Measurements from ENCODE around the gene JSRP1.

The JSRP1 gene

DNA sequence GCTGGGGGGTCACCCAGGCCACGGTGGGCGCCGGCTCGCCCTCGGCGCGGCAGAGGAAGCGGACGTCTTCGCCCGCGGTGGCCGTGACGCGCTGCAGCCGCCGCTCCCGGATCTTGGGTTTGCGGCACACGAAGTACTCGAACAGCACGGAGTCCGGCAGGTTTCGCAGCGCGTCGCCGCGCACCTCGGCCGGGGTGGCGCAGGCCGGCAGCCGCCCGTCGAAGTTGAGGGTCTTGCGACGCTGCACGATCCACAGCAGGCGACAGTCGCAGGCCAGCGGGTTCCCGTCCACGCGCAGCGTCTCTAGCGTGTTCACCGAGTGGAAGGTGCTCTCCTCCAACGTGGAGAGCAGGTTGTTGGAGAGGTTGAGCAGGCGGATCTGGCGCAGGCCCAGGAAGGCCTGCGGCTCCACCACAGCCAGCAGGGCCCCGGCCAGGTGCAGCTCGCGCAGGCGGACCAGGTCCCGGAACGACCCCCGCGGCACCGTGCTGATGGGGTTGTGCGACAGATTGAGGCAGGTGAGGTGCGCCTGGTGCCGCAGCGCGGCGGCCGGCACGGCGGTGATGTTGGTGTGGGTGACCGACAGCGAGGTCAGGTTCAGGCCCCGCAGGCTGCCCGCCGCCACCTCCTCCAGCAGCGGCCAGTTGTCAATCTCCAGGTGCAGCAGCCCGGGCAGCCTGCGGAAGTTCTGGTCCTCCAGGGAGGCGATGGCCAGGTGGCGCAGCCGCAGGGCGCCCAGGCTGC lies 34.4 kb upstream of the JSRP1 start:
- peaks cover 2 to 42% (median 29%) of the 10 kb centered on the region in 5 donors for H3K4me1 ChIP-seq (ENCODE audit: control insufficient read depth in 5 of 5, insufficient read depth in 5 of 5, low read length in 5 of 5)

DNA sequence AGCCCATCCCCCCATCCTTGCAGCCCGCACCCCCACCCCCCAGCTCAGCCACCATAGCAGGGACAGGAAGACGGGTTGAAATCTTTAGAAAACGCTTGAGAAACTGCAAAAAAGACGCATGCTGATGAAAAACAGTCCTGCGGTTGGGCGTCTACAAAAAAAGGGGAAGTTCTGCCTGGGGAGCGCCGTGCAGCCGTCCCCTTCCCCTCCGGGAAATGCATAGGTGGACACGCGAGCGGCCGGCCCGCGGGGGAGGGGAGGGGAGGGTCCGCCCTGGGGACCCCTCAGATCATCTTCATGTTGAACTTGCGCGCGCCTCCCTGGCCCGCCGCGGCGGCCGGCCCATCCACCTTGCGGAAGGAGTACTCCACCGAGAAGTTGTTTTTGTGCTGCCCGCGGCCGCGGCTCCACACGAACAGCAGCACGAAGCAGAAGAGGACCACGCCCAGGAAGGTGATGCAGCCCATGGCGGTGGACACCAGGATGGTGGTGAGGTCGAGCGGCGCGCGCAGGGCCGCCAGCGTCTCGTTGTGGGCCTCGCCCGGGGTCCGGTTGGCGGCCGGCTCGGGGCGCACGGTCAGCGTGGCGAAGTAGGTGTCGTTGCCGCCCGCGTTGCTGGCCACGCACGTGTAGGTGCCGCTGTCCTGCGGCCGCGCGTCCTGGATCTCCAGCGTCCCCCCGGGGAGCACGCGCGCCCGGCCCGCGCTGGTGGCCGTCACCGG lies 33.7 kb upstream of the JSRP1 start:
- peak overlapping the region in 4 of 5 donors; percentile 22 to 65 (median 54) for H3K4me3 ChIP-seq (ENCODE audit: low read depth in 1 of 5, low read length in 5 of 5)
- no peak overlapping the region for H3K27ac ChIP-seq (ENCODE audit: low read depth, low read length)
- H3K9me3 ChIP-seq (ENCODE audit: control insufficient read depth in 5 of 5, low read length in 5 of 5): no peaks in the 10 kb centered on the region
- no peak overlapping the region for H3K9ac ChIP-seq (ENCODE audit: low read length in 5 of 5)
- H3K36me3 ChIP-seq (ENCODE audit: control insufficient read depth in 5 of 5, insufficient read depth in 5 of 5, low read length in 5 of 5): no peaks in the 10 kb centered on the region
- H3K4me1 ChIP-seq (ENCODE audit: control insufficient read depth in 5 of 5, insufficient read depth in 5 of 5, low read length in 5 of 5): peaks cover 2 to 40% (median 27%) of the 10 kb centered on the region in 5 donors
- peaks cover 28 to 48% (median 38%) of the 10 kb centered on the region in 5 donors for H3K27me3 ChIP-seq (ENCODE audit: control insufficient read depth in 5 of 5, insufficient read depth in 4 of 5, low read length in 5 of 5)

More for the DNA sequence above, 34.4 kb upstream of the JSRP1 start:
- no peak overlapping the region for H3K27ac ChIP-seq (ENCODE audit: low read depth, low read length)
- H3K9me3 ChIP-seq (ENCODE audit: control insufficient read depth in 5 of 5, low read length in 5 of 5): no peaks in the 10 kb centered on the region
- H3K27me3 ChIP-seq (ENCODE audit: control insufficient read depth in 5 of 5, insufficient read depth in 4 of 5, low read length in 5 of 5): peaks cover 28 to 47% (median 39%) of the 10 kb centered on the region in 5 donors
- no peaks in the 10 kb centered on the region for H3K36me3 ChIP-seq (ENCODE audit: control insufficient read depth in 5 of 5, insufficient read depth in 5 of 5, low read length in 5 of 5)
- H3K9ac ChIP-seq (ENCODE audit: low read length in 5 of 5): peak overlapping the region in 1 of 5 donors; percentile 8
- peak overlapping the region in 4 of 5 donors; percentile 22 to 65 (median 54) for H3K4me3 ChIP-seq (ENCODE audit: low read depth in 1 of 5, low read length in 5 of 5)

DNA sequence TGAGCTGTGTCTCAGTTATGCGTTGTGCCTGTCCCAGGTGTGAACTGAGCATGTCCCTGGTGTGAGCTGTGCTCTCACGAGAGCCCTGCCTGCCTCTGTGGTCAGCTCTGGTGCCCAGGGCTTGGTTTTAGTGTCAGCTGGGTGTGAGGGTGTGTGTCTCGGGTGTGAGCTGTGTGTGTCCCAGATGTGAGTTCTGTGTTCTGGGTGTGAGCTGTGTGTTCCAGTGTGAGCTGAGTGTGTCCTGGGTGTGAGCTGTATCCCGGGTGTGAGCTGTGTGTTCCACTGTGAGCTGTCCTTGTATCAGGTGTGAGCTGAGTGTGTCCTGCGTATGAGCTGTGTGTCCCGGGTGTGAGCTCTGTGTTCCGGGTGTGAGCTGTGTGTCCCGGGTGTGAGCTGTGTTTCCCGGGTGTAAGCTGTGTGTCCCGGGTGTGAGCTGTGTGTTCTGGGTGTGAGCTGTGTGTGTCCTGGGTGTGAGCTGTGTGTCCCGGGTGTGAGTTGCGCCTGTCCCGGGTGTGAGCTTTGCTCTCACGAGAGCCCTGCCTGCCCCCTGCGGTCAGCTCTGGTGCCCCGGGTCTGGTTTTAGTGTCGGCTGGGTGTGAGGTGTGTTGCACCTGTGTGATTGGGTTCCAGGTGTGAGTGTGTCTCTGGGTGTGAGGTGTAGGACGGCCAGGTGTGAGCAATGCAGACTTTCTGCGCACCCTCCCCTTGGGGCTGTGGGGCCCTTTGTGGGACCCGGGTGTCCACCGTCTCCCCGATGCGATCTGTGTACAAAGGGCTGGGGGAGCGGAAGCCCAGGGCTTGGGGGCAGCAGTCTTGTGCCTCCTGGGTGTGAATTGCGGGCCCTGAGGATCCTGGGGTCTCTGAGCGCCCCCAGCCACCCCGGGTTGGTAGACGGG lies 32.8 kb upstream of the JSRP1 start:
- Histone ChIP-seq H3K4me3 (ENCODE audit: low read depth in 1 of 5, low read length in 5 of 5) (peak overlapping the region in 2 of 5 donors; percentile 17 to 22), H3K9me3 (ENCODE audit: control insufficient read depth in 5 of 5, low read length in 5 of 5) (no peaks in the 10 kb centered on the region), H3K4me1 (ENCODE audit: control insufficient read depth in 5 of 5, insufficient read depth in 5 of 5, low read length in 5 of 5) (peaks cover 2 to 35% (median 20%) of the 10 kb centered on the region in 5 donors), H3K27ac (ENCODE audit: low read depth, low read length) (no peak overlapping the region), H3K27me3 (ENCODE audit: control insufficient read depth in 5 of 5, insufficient read depth in 4 of 5, low read length in 5 of 5) (peaks cover 26 to 44% (median 38%) of the 10 kb centered on the region in 5 donors), H3K9ac (ENCODE audit: low read length in 5 of 5) (peak overlapping the region in 1 of 5 donors; percentile 37), H3K36me3 (ENCODE audit: control insufficient read depth in 5 of 5, insufficient read depth in 5 of 5, low read length in 5 of 5) (no peaks in the 10 kb centered on the region)

DNA sequence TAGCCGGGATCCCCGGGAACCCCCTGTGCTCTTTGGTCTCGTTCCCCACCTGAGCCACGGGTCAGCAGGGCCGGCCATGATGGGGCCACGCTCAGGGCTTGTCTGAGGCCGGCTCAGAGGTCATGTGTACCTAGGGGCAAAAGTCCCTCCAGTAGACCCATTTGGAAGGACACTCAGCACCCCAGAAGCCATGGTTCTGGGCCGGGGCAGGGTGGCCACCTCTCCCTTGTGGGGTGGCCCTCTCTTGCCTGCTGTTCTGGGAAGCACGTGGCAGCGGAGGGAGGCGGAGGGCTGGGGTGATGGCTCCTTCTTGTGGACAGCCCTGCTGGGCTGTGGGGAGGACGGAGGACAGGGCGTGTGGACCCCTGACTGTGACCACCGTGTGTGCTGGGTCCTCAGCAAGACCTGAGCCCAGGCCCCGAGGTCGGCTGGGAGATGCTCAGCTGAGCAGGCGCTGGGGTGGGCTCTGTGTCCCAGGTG lies 32.2 kb upstream of the JSRP1 start:
- no peak overlapping the region for H3K4me3 ChIP-seq (ENCODE audit: low read depth in 1 of 5, low read length in 5 of 5)
- H3K27ac ChIP-seq (ENCODE audit: low read depth, low read length): no peak overlapping the region
- H3K9me3 ChIP-seq (ENCODE audit: control insufficient read depth in 5 of 5, low read length in 5 of 5): no peaks in the 10 kb centered on the region
- peaks cover 2 to 35% (median 20%) of the 10 kb centered on the region in 5 donors for H3K4me1 ChIP-seq (ENCODE audit: control insufficient read depth in 5 of 5, insufficient read depth in 5 of 5, low read length in 5 of 5)
- no peak overlapping the region for H3K9ac ChIP-seq (ENCODE audit: low read length in 5 of 5)
- peaks cover 23 to 38% (median 33%) of the 10 kb centered on the region in 5 donors for H3K27me3 ChIP-seq (ENCODE audit: control insufficient read depth in 5 of 5, insufficient read depth in 4 of 5, low read length in 5 of 5)
- no peaks in the 10 kb centered on the region for H3K36me3 ChIP-seq (ENCODE audit: control insufficient read depth in 5 of 5, insufficient read depth in 5 of 5, low read length in 5 of 5)

DNA sequence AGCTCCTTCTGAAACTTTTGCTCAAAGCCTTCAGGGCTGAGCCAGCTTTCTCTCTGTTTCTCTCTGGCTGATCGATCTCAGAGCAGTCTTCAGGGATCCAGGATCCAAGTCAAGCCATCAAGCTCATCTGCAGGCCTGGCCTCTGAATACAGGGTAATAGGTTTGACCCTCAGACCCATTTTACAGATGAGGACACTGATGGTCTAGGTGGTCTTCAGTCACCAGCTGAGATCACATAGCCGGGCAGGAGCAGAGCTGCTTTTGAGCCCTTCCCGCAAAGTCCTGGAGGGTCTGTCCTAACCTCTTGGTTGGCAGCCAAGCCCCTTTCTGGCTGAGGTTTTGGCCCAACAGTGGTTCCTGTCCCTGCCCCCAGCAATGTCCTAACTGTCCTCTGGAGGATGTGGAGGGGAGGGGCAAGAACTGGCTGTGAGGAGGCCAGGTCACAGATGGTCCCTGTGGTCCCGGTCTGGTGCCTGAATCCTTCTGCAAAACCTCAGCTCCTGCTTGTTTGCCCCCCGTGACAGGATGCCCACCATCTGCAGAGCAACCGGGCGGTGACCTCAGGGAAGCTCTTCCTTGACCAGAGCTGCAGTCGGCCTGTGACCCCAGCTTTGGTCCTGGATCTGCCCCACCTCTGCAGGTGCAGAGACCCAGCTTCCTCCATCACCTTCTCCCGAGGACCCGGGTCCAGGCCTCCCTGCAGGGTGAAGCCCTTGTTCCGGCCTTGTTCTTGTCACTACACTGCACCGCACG lies 31.5 kb upstream of the JSRP1 start:
- no peaks in the 10 kb centered on the region for H3K9me3 ChIP-seq (ENCODE audit: control insufficient read depth in 5 of 5, low read length in 5 of 5)
- no peak overlapping the region for H3K9ac ChIP-seq (ENCODE audit: low read length in 5 of 5)
- no peak overlapping the region for H3K4me3 ChIP-seq (ENCODE audit: low read depth in 1 of 5, low read length in 5 of 5)
- no peaks in the 10 kb centered on the region for H3K36me3 ChIP-seq (ENCODE audit: control insufficient read depth in 5 of 5, insufficient read depth in 5 of 5, low read length in 5 of 5)
- no peak overlapping the region for H3K27ac ChIP-seq (ENCODE audit: low read depth, low read length)
- H3K27me3 ChIP-seq (ENCODE audit: control insufficient read depth in 5 of 5, insufficient read depth in 4 of 5, low read length in 5 of 5): peaks cover 23 to 36% (median 33%) of the 10 kb centered on the region in 5 donors
- H3K4me1 ChIP-seq (ENCODE audit: control insufficient read depth in 5 of 5, insufficient read depth in 5 of 5, low read length in 5 of 5): peaks cover 2 to 35% (median 20%) of the 10 kb centered on the region in 5 donors

DNA sequence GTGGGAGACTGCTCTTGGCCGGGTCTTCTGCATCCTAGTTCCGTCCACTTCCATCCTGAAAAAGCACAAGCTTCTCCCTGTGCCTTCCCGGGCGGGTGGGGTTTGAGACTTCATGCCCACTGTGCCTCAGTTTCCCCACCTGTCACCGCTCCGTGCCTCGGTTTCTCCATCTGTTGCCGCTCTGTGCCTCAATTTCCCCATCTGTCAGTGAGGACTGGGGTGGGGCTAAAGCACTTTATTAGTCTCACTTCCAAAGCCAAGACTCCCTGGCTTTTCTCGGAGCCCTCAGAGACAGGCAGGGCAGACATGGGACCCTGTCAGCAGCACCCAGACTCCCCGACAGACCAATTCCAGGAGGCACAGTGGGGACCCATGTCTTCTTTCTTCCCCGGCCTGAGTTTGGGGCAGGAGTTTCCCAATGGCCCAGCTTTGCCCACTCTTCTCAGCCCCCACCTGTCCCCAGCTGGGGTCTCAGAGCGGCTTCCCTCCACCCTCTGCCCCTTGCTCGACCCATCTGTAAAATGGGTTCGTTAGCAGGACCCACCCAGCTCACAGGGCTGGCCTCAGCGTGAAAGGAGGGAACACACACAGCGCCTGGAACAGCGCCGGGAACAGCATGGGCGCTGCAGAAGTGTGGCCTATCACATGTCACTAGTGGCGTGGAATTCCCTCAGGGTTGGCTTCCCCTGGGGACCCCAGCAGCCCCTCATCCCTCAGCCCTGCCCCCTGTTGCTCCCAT lies 30.4 kb upstream of the JSRP1 start:
- no peak overlapping the region for H3K4me3 ChIP-seq (ENCODE audit: low read depth in 1 of 5, low read length in 5 of 5)
- peaks cover 23 to 32% (median 28%) of the 10 kb centered on the region in 5 donors for H3K27me3 ChIP-seq (ENCODE audit: control insufficient read depth in 5 of 5, insufficient read depth in 4 of 5, low read length in 5 of 5)
- H3K36me3 ChIP-seq (ENCODE audit: control insufficient read depth in 5 of 5, insufficient read depth in 5 of 5, low read length in 5 of 5): no peaks in the 10 kb centered on the region
- H3K27ac ChIP-seq (ENCODE audit: low read depth, low read length): no peak overlapping the region
- H3K4me1 ChIP-seq (ENCODE audit: control insufficient read depth in 5 of 5, insufficient read depth in 5 of 5, low read length in 5 of 5): peaks cover 2 to 43% (median 23%) of the 10 kb centered on the region in 5 donors
- H3K9me3 ChIP-seq (ENCODE audit: control insufficient read depth in 5 of 5, low read length in 5 of 5): no peaks in the 10 kb centered on the region
- no peak overlapping the region for H3K9ac ChIP-seq (ENCODE audit: low read length in 5 of 5)

DNA sequence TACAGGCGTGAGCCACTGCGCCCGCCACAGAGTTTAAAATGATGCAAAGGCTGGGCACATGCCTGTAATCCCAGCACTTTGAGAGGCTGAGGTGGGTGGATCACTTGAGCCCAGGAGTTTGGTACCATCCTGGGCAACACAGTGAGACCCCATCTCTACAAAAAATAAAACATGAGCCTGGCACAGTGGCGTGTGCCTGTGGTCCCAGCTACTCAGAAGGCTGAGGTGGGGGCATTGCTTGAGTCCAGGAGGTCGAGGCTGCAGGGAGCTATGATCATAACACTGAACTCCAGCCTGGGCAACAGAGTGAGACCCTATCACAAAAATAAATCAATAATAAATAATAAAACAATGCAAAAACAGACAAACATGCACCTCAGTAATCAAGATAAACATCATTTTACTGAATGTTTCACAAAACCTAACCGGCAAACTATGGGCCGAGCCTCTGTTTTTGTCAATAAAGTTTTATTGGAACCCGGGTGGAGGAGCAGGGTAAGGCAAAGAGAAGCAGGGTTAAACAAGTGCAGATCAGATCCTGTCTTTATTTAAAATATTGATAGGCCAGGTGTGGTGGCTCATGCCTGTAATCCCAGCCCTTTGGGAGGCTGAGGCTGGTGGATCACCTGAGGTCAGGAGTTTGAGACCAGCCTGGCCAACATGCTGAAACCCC lies 27.8 kb upstream of the JSRP1 start:
- Histone ChIP-seq H3K36me3 (ENCODE audit: control insufficient read depth in 5 of 5, insufficient read depth in 5 of 5, low read length in 5 of 5) (no peaks in the 10 kb centered on the region), H3K9ac (ENCODE audit: low read length in 5 of 5) (no peak overlapping the region), H3K27ac (ENCODE audit: low read depth, low read length) (no peak overlapping the region), H3K4me3 (ENCODE audit: low read depth in 1 of 5, low read length in 5 of 5) (no peak overlapping the region), H3K27me3 (ENCODE audit: control insufficient read depth in 5 of 5, insufficient read depth in 4 of 5, low read length in 5 of 5) (peaks cover 6 to 13% (median 8%) of the 10 kb centered on the region in 5 donors), H3K9me3 (ENCODE audit: control insufficient read depth in 5 of 5, low read length in 5 of 5) (no peaks in the 10 kb centered on the region), H3K4me1 (ENCODE audit: control insufficient read depth in 5 of 5, insufficient read depth in 5 of 5, low read length in 5 of 5) (peaks cover 0 to 21% (median 5%) of the 10 kb centered on the region in 5 donors)

DNA sequence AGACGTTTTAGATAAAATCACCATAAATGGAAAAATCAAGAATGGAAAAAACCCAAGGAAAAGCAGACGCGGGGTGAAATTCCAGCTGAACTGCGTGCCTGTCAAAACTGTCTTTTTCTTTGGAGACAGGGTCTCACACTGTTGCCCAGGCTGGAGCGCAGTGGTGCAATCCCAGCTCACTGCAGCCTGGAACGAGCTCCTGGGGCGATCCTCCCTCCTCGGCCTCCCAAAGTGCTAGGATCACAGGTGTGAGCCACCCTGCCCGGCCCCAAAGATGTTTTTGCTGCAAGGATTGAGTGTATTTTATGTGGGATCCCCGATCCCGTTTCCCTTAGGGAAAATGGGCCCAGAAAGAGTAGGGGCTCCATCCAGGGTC lies 26.6 kb upstream of the JSRP1 start:
- peak overlapping the region in 2 of 5 donors; percentile 22 to 56 for H3K4me3 ChIP-seq (ENCODE audit: low read depth in 1 of 5, low read length in 5 of 5)
- H3K27me3 ChIP-seq (ENCODE audit: control insufficient read depth in 5 of 5, insufficient read depth in 4 of 5, low read length in 5 of 5): peaks cover 0 to 3% (median 0%) of the 10 kb centered on the region in 5 donors
- H3K36me3 ChIP-seq (ENCODE audit: control insufficient read depth in 5 of 5, insufficient read depth in 5 of 5, low read length in 5 of 5): no peaks in the 10 kb centered on the region
- H3K9me3 ChIP-seq (ENCODE audit: control insufficient read depth in 5 of 5, low read length in 5 of 5): no peaks in the 10 kb centered on the region
- no peak overlapping the region for H3K27ac ChIP-seq (ENCODE audit: low read depth, low read length)
- H3K9ac ChIP-seq (ENCODE audit: low read length in 5 of 5): no peak overlapping the region
- H3K4me1 ChIP-seq (ENCODE audit: control insufficient read depth in 5 of 5, insufficient read depth in 5 of 5, low read length in 5 of 5): peaks cover 0 to 17% (median 5%) of the 10 kb centered on the region in 5 donors
